PC-9 (cell line): Measurements from ENCODE around the gene AKAP7.

ENCODE experiments used
- EZH2 ChIP-seq: fragments of 200-600 bp; sonication (generic); IDR thresholded peaks from 2 replicates; pipeline ENCODE4 v1.8.0; 2017; ENCODE audit warnings: antibody characterized with exemption, low read depth
- TF ChIP-seq, protein P1 (sequence below): fragments of 200-600 bp; sonication (generic); conservative IDR thresholded peaks from 2 replicates; pipeline ENCODE4 v1.6.1; 2017; ENCODE audit warnings: mixed run types, antibody characterized with exemption, mild to moderate bottlenecking, moderate library complexity

DNA sequence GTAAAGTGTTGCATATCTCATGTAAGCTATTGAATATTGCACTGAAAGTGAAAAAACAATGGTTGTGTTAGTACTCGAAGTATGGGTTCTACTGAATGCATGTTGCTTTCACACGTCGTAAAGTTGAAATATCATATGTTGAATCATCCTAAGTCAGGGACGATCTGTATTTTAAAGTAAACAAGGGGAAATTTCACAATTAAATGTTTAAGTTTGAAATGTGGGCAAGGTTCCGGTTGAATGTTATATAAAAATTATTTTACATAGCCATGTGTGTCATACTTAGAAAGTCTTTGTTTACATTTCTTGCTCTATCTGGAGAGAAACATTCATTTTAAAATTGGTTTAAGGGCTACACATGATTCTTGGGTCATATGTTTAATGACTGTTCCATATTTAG lies 76.8 kb downstream of the AKAP7 start:
- TF ChIP-seq, protein P1, sequence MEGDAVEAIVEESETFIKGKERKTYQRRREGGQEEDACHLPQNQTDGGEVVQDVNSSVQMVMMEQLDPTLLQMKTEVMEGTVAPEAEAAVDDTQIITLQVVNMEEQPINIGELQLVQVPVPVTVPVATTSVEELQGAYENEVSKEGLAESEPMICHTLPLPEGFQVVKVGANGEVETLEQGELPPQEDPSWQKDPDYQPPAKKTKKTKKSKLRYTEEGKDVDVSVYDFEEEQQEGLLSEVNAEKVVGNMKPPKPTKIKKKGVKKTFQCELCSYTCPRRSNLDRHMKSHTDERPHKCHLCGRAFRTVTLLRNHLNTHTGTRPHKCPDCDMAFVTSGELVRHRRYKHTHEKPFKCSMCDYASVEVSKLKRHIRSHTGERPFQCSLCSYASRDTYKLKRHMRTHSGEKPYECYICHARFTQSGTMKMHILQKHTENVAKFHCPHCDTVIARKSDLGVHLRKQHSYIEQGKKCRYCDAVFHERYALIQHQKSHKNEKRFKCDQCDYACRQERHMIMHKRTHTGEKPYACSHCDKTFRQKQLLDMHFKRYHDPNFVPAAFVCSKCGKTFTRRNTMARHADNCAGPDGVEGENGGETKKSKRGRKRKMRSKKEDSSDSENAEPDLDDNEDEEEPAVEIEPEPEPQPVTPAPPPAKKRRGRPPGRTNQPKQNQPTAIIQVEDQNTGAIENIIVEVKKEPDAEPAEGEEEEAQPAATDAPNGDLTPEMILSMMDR, result no peak
- TF ChIP-seq EZH2, result no peak
